ENCODE measurements around the gene OR5H6. TPM values are rescaled to one million over a fixed set of nuclear protein-coding genes. Genes with fewer than 3 reads are reported as not detected.

OR5H6 gene
- total RNA-seq, 4 donors from 2014 or later = not detected

Other genes starting within 250 kb of the OR5H6 start
- not detected for gene GABRR3, start 228.9 kb upstream of the OR5H6 start, total RNA-seq
- gene OR5AC2, start 177.1 kb upstream of the OR5H6 start, total RNA-seq = not detected
- gene OR5H1, start 133.5 kb upstream of the OR5H6 start, total RNA-seq = not detected
- not detected for gene OR5H14, start 116.8 kb upstream of the OR5H6 start, total RNA-seq
- not detected for gene OR5H15, start 97.5 kb upstream of the OR5H6 start, total RNA-seq
- not detected for gene OR5H2, start 18.3 kb downstream of the OR5H6 start, total RNA-seq
- not detected for gene OR5K4, start 89.6 kb downstream of the OR5H6 start, total RNA-seq
- not detected for gene OR5K3, start 126.4 kb downstream of the OR5H6 start, total RNA-seq
- gene OR5K1, start 199.0 kb downstream of the OR5H6 start, total RNA-seq = not detected
- not detected for gene OR5K2, start 233.4 kb downstream of the OR5H6 start, total RNA-seq